Coronary artery (tissue), 2 donors: ENCODE data around the gene THAP3.

Source experiments
- DNase-seq: peaks from one replicate; pipeline ENCODE4 v3.0.0-alpha.2; 2017; ENCODE audit warnings: low spot score
- H3K27ac ChIP-seq, 2 donors: fragments of 200-600 bp; sonication (generic); one replicate each; pipeline ENCODE4 v1.5.1; 2016 to 2019
- H3K4me3 ChIP-seq: fragments of 200-600 bp; sonication (generic); 2 replicates; pipeline ENCODE4 v1.5.1; 2016; ENCODE audit warnings: mild to moderate bottlenecking, moderate library complexity
- CTCF ChIP-seq: fragments of 200-600 bp; sonication (generic); IDR thresholded peaks from one replicate; pipeline ENCODE4 v1.5.1; 2019; ENCODE audit warnings: antibody characterized with exemption

Gene THAP3

GRCh38 chr1:6586404-6586816 is 38.3 kb upstream of the THAP3 start:
- no peak for DNase-seq
- no peak for TF ChIP-seq CTCF
- Histone ChIP-seq H3K27ac (no peak overlapping the region), H3K4me3 (no peak overlapping the region)

- peak overlapping the region; percentile 35 to 54 for H3K27ac ChIP-seq
- DNase-seq: no peak
- no peak overlapping the region for H3K4me3 ChIP-seq
- TF ChIP-seq CTCF: no peak
These were observed 37.2 kb upstream of the THAP3 start for GRCh38 chr1:6587261-6588005.

GRCh38 chr1:6588128-6588892 is 36.4 kb upstream of the THAP3 start:
- Histone ChIP-seq H3K4me3 (no peak overlapping the region), H3K27ac (peak overlapping the region in 1 of 2 donors; percentile 37)
- no peak for DNase-seq
- no peak for TF ChIP-seq CTCF

- Histone ChIP-seq H3K27ac (peak overlapping the region; percentile 3 to 37), H3K4me3 (no peak overlapping the region)
- DNase-seq: no peak
- no peak for TF ChIP-seq CTCF
These were observed 35.7 kb upstream of the THAP3 start for GRCh38 chr1:6588893-6589520.

- DNase-seq: no peak
- Histone ChIP-seq H3K4me3 (no peak overlapping the region), H3K27ac (peak overlapping the region; percentile 72 to 77)
- TF ChIP-seq CTCF: no peak
These were observed 34.6 kb upstream of the THAP3 start for GRCh38 chr1:6590046-6590445.

GRCh38 chr1:6591222-6591621 is 33.4 kb upstream of the THAP3 start:
- TF ChIP-seq CTCF: no peak
- no peak for DNase-seq
- H3K27ac ChIP-seq: peak overlapping the region; percentile 76 to 77
- no peak overlapping the region for H3K4me3 ChIP-seq
